ENCODE results near the gene CSF2RB.

GRCh38 chr22:36971341-36972125 lies 58.1 kb downstream of the CSF2RB start:
- no peak for TF ChIP-seq CTCF (IDR thresholded peaks at IDR 0.05)
- TF ChIP-seq POLR2A (IDR thresholded peaks at IDR 0.05): no peak

Data from right lobe of liver (tissue), 4 donors.